PC-9 (cell line): ENCODE results near the gene PITPNM2. TPM values are rescaled to one million over a fixed set of nuclear protein-coding genes. Genes with fewer than 3 reads are reported as not detected.
A peak's percentile ranks its signal among the peaks of the same experiment; 100 is the strongest.

ENCODE experiments used
- BruUV-seq: library from RNA; stranded (reverse); fragments of 400-500 nt; replicated peaks from 2 replicates; lab custom pipeline; 2021; lab: Mats Ljungman, UMichigan
- CTCF ChIA-PET: fragments of 300-600 bp; sonication (Branson Sonifier 250); formaldehyde crosslinking; loops from one replicate; lab custom pipeline; 2022; ENCODE audit warnings: antibody characterized with exemption; lab: Charles Lee
- POLR2A ChIA-PET: fragments of 300-600 bp; sonication (Branson Sonifier 250); formaldehyde crosslinking; loops from one replicate; lab custom pipeline; 2022; ENCODE audit warnings: antibody characterized with exemption; ENCODE audit not compliant: unreplicated experiment; lab: Charles Lee
- DNase-seq, 2 experiments: peaks; one replicate each; pipeline versions ENCODE4 v3.0.0 to v3.0.0-alpha.2; 2015 to 2022; ENCODE audit warnings: mixed read lengths in 1 of 2
- H2AFZ ChIP-seq: fragments of 200-600 bp; sonication (generic); 2 replicates; pipeline ENCODE4 v1.8.1; 2017; ENCODE audit warnings: antibody characterized with exemption
- H3F3A ChIP-seq: fragments of 200-600 bp; sonication (generic); 2 replicates; pipeline ENCODE4 v1.8.1; 2017; ENCODE audit warnings: antibody characterized with exemption, mild to moderate bottlenecking, low read depth; ENCODE audit not compliant: insufficient read depth
- H3K27ac ChIP-seq: fragments of 200-600 bp; sonication (generic); 2 replicates; pipeline ENCODE4 v1.6.1; 2016; ENCODE audit warnings: mixed run types
- H3K27me3 ChIP-seq: fragments of 200-600 bp; sonication (generic); 2 replicates; pipeline ENCODE4 v1.6.1; 2016; ENCODE audit warnings: low read depth, mixed run types; ENCODE audit not compliant: insufficient read depth
- H3K36me3 ChIP-seq: fragments of 200-600 bp; sonication (generic); 2 replicates; pipeline ENCODE4 v1.6.1; 2016; ENCODE audit warnings: low read depth, mixed run types
- H3K4me1 ChIP-seq: fragments of 200-600 bp; sonication (generic); replicated peaks from 2 replicates; pipeline ENCODE4 v1.6.1; 2016; ENCODE audit warnings: mixed run types; ENCODE audit not compliant: insufficient read depth
- H3K4me2 ChIP-seq: fragments of 200-600 bp; sonication (generic); 2 replicates; pipeline ENCODE4 v1.6.1; 2017; ENCODE audit warnings: mixed run types
- H3K4me3 ChIP-seq: fragments of 200-600 bp; sonication (generic); 2 replicates; pipeline ENCODE4 v1.6.1; 2016; ENCODE audit warnings: mixed run types
- H3K79me2 ChIP-seq: fragments of 200-600 bp; sonication (generic); 2 replicates; pipeline ENCODE4 v1.6.1; 2017; ENCODE audit warnings: low read depth, mixed run types
- H3K9me2 ChIP-seq: fragments of 200-600 bp; sonication (generic); 2 replicates; pipeline ENCODE4 v1.8.1; 2017; ENCODE audit warnings: mild to moderate bottlenecking; ENCODE audit not compliant: insufficient read depth
- H3K9me3 ChIP-seq: fragments of 200-600 bp; sonication (generic); 2 replicates; pipeline ENCODE4 v1.8.1; 2016; ENCODE audit warnings: low read depth; ENCODE audit not compliant: insufficient read depth
- H4K20me1 ChIP-seq: fragments of 200-600 bp; sonication (generic); 2 replicates; pipeline ENCODE4 v1.8.1; 2017; ENCODE audit not compliant: insufficient read depth
- CTCF ChIP-seq: fragments of 200-600 bp; sonication (generic); conservative IDR thresholded peaks from 2 replicates; pipeline ENCODE4 v1.6.1; 2017; ENCODE audit warnings: mixed run types, antibody characterized with exemption, mild to moderate bottlenecking, moderate library complexity
- EZH2 ChIP-seq: fragments of 200-600 bp; sonication (generic); IDR thresholded peaks from 2 replicates; pipeline ENCODE4 v1.8.0; 2017; ENCODE audit warnings: antibody characterized with exemption, low read depth
- intact Hi-C: fragments of 100-400 bp; cut with micrococcal nuclease; formaldehyde crosslinking; loops from one replicate; pipeline ENCODE4 v1.10.0; 2022; ENCODE audit not compliant: unreplicated experiment
- total RNA-seq: library from RNA; stranded (reverse); gene quantifications from 2 replicates; pipeline ENCODE4 v1.2.3, GENCODE V29; 2021

Gene PITPNM2
- total RNA-seq, 1 experiment from 2014 or later, result 16.6 TPM

DNA sequence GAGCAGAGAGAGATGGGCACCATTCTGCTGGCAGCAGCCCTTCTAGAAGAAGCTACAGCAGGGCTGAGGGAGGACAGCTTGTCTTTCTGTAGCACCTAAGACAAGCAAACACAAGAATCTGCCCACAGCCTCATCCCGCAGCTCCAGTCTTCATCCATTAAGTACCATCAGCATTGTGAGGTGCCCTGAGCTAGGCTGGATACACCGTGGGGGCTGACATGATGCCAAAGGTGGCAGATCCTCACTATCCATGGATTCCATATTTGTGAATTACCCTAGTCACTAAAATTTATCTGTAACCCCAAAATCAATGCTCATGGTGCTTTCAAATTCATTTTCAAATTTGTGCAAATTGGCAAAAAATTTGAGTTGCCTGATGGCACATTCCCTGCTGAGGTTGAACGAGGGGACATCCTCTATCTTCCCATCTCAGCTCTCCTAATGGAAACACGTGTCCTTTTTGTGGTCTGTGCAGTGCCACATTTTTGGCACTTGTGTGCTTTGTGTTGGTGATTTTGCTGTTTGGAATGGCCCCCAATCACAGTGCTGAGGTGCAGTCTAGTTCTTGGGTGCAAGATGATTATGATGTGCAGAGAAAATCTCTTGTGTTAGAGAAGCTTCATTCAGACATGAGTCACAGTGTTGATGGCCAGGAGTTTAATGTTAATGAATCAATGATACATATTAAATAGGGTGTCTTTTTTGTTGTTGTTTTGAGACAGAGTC is 7.0 kb downstream of the PITPNM2 start:
- Histone ChIP-seq H3K4me1 (peaks cover 45% of the 10 kb centered on the region), H3K9me2 (no peaks in the 10 kb centered on the region), H3K27ac (peak overlapping the region; percentile 81; the same call in 1 of the 2 replicates), H3F3A (peaks cover 26% of the 10 kb centered on the region), H3K4me2 (no peak overlapping the region), H3K9me3 (no peaks in the 10 kb centered on the region), H3K36me3 (peaks cover 4% of the 10 kb centered on the region; the same call in 1 of the 2 replicates), H3K79me2 (peaks cover 70% of the 10 kb centered on the region), H4K20me1 (no peaks in the 10 kb centered on the region), H3K27me3 (no peaks in the 10 kb centered on the region), H2AFZ (no peak overlapping the region), H3K4me3 (no peak overlapping the region)
- no TSS peak for BruUV-seq
- no peak for DNase-seq
- no peak for TF ChIP-seq CTCF
- TF ChIP-seq EZH2, result no peak
- CTCF ChIA-PET, result interaction anchor here (1.2 kb wide), 1 partner anchor 100 kb away, joined by 3 read pairs; no protein-coding TSS in a partner anchor
- intact Hi-C loops, result loop anchor here (2.0 kb wide), 2 partner anchors 17 to 81 kb away; no protein-coding TSS in a partner anchor
- POLR2A ChIA-PET, result no interaction called here

DNA sequence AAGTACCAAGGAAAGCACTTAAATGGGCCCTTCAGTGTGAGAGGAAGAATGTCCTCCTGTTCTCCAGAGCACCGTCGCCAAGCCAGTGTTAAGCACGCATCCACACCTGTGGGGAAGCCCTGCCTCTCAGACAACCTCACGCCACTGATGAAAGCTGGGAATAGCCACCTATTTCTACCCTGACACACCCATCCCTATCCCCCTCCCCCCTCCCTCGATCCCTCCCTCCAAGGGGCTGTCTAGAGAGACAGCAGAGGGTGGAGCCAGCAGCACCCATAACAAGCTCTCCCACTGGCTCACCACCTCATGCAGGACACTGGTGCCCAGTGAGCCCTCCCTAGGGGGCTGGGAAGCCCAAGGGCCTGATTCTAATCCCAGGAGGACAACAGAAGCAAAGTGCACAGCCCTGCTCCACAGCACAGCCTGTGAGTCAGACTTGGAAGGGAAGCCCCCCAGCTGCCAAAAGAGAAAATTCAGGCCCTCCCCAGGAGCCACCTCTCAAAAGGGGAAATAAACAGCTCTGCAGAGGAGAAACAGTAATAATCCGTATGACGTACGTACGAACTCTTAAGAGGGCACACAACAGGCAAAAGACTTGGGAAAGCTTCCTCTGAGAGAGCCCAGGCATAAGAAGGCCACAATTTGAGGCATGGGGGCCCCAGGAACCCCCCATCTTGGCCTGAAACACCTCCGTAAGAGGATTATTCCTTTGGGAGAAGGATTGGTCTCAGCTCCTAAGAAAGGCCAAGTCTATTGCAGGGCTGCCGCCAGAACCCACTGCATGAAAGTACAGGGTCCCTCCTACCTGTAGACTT is 7.8 kb downstream of the PITPNM2 start:
- CTCF ChIA-PET, result interaction anchor here (1.2 kb wide), 1 partner anchor 99 kb away, joined by 3 read pairs; no protein-coding TSS in a partner anchor
- Histone ChIP-seq H4K20me1 (no peaks in the 10 kb centered on the region), H3K4me1 (peaks cover 45% of the 10 kb centered on the region), H3K9me2 (no peaks in the 10 kb centered on the region), H3K4me2 (peak overlapping the region; percentile 81; the same call in 1 of the 2 replicates), H2AFZ (no peak overlapping the region), H3K9me3 (no peaks in the 10 kb centered on the region), H3K27me3 (no peaks in the 10 kb centered on the region), H3K36me3 (peaks cover 4% of the 10 kb centered on the region; the same call in 1 of the 2 replicates), H3K79me2 (peaks cover 67% of the 10 kb centered on the region), H3K27ac (peak overlapping the region; percentile 81), H3K4me3 (no peak overlapping the region), H3F3A (peaks cover 26% of the 10 kb centered on the region)
- intact Hi-C loops, result loop anchor here (2.0 kb wide), 2 partner anchors 16 to 80 kb away; no protein-coding TSS in a partner anchor
- TF ChIP-seq EZH2 (no peak), CTCF (no peak)
- DNase-seq, result peak in 1 of 2 experiments; percentile 52
- no TSS peak for BruUV-seq
- POLR2A ChIA-PET, result interaction anchor here (0.6 to 0.7 kb wide), 2 partner anchors 12 to 149 kb away, joined by 5 to 7 read pairs; no protein-coding TSS in a partner anchor

DNA sequence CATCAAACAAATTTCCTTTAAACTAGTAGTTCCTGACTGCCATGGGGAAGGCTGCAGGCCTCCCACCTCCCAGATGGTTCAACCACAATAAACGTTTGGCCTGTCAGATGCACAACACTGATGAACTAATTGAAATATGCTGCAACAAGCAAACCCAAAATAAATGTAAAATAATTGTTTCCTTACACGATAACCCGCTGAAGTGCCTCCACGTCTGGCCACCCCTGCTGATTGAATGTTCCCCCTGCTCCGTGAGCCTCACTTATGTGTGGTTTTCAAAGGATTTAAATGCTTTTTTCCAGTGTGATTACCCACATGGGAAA is 8.4 kb downstream of the PITPNM2 start:
- Histone ChIP-seq H3K36me3 (peaks cover 4% of the 10 kb centered on the region; the same call in 1 of the 2 replicates), H3F3A (peaks cover 26% of the 10 kb centered on the region), H3K4me3 (0 out of 2 replicates have a peak overlapping the region, but pooled peaks have one; percentile 31), H3K4me2 (peak overlapping the region; percentile 81), H3K79me2 (peaks cover 67% of the 10 kb centered on the region), H3K4me1 (peaks cover 45% of the 10 kb centered on the region), H3K27me3 (no peaks in the 10 kb centered on the region), H3K27ac (peak overlapping the region; percentile 81), H2AFZ (no peak overlapping the region), H4K20me1 (no peaks in the 10 kb centered on the region), H3K9me3 (no peaks in the 10 kb centered on the region), H3K9me2 (no peaks in the 10 kb centered on the region)
- no peak for TF ChIP-seq EZH2
- no peak for TF ChIP-seq CTCF
- ChIA-PET CTCF (interaction anchor here (1.2 kb wide), 1 partner anchor 99 kb away, joined by 3 read pairs; no protein-coding TSS in a partner anchor), POLR2A (interaction anchor here (0.6 kb wide), 1 partner anchor 50 kb away, joined by 3 read pairs; no protein-coding TSS in a partner anchor)
- no peak for DNase-seq
- intact Hi-C loops, result loop anchor here (2.0 kb wide), 2 partner anchors 16 to 80 kb away; no protein-coding TSS in a partner anchor
- BruUV-seq, result no TSS peak
